22Rv1 (cell line): ENCODE results near the gene UNC93B1.
"Not testable (repeated sequence)": the region's sequence is repeated elsewhere in the genome, so short reads cannot be mapped to it uniquely, and the experiment has no call there.

Source experiments
- ZFX ChIP-seq: fragments of 450-650 bp; IDR thresholded peaks from 2 replicates; pipeline ENCODE4 v1.6.1; 2017; ENCODE audit warnings: antibody characterized with exemption, borderline replicate concordance
- TF ChIP-seq, protein P1 (sequence below): fragments of 450-650 bp; IDR thresholded peaks from 2 replicates; pipeline ENCODE4 v1.5.1; 2017; ENCODE audit warnings: mild to moderate bottlenecking

DNA sequence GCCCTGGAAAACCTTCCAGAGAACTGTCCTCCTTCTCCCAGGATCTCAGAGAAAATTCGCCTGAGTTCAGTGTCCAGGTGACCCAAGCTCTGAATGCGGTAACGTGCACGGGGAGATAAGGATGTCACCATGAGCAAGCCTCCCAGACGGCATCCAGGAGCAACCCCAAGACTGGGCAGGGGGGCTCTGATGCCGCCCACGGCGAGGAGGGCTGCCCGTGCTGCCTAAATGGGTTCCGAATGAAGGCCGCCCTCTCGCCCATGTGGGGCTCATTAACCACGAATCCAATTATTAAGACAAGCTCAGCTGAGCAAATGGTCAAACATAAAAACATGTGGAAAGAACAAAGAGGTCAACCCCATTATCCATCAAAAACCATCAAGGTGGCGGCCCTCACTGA, 49.6 kb downstream of the UNC93B1 start:
- TF ChIP-seq, protein P1, sequence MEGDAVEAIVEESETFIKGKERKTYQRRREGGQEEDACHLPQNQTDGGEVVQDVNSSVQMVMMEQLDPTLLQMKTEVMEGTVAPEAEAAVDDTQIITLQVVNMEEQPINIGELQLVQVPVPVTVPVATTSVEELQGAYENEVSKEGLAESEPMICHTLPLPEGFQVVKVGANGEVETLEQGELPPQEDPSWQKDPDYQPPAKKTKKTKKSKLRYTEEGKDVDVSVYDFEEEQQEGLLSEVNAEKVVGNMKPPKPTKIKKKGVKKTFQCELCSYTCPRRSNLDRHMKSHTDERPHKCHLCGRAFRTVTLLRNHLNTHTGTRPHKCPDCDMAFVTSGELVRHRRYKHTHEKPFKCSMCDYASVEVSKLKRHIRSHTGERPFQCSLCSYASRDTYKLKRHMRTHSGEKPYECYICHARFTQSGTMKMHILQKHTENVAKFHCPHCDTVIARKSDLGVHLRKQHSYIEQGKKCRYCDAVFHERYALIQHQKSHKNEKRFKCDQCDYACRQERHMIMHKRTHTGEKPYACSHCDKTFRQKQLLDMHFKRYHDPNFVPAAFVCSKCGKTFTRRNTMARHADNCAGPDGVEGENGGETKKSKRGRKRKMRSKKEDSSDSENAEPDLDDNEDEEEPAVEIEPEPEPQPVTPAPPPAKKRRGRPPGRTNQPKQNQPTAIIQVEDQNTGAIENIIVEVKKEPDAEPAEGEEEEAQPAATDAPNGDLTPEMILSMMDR, result not testable (repeated sequence)
- not testable (repeated sequence) for TF ChIP-seq ZFX
